Left lung (tissue), 10 donors: ENCODE measurements around the gene PPP4R3C. TPM values are rescaled to one million over a fixed set of nuclear protein-coding genes. Genes with fewer than 3 reads are reported as not detected.
"Not testable (repeated sequence)": the region's sequence is repeated elsewhere in the genome, so short reads cannot be mapped to it uniquely, and the experiment has no call there.

Experiments
- ATAC-seq: fragments of 200-7000 bp; cut with Tn5 transposase; one replicate; pipeline ENCODE4 v1.9.1; 2020; ENCODE audit warnings: moderate library complexity
- DNase-seq, 4 donors: peaks; one replicate each; pipeline ENCODE4 v3.0.0-alpha.2; 2013 to 2020
- H3K27ac ChIP-seq, 2 donors: fragments of 200-600 bp; sonication (generic) in 1 of 2; one replicate each; pipeline versions ENCODE4 v1.5.0 to v1.8.0; 2020 to 2021
- H3K27me3 ChIP-seq, 2 donors: fragments of 200-600 bp; sonication (generic) in 1 of 2; one replicate each; pipeline versions ENCODE4 v1.5.0 to v1.8.0; 2020 to 2021
- H3K36me3 ChIP-seq, 2 donors: fragments of 200-600 bp; sonication (generic) in 1 of 2; one replicate each; pipeline versions ENCODE4 v1.5.0 to v1.8.0; 2020 to 2021
- H3K4me1 ChIP-seq, 2 donors: fragments of 200-600 bp; one replicate each; pipeline ENCODE4 v1.8.0; 2021
- H3K4me3 ChIP-seq, 2 donors: fragments of 200-600 bp; sonication (generic) in 1 of 2; one replicate each; pipeline versions ENCODE4 v1.5.0 to v1.8.0; 2020 to 2021; ENCODE audit warnings: mild to moderate bottlenecking in 1 of 2
- H3K9me3 ChIP-seq, 2 donors: fragments of 200-600 bp; sonication (generic) in 1 of 2; one replicate each; pipeline versions ENCODE4 v1.5.0 to v1.8.0; 2020 to 2021
- CTCF ChIP-seq, 2 donors: fragments of 200-600 bp; sonication (generic) in 1 of 2; IDR thresholded peaks; one replicate each; pipeline versions ENCODE4 v1.5.0 to v1.8.0; 2021; ENCODE audit warnings: antibody characterized with exemption in 2 of 2
- intact Hi-C, 2 donors: fragments of 100-400 bp; cut with DNase I; formaldehyde crosslinking; loops; one replicate each; pipeline versions ENCODE4 v1.11.2 to v1.14.2; 2022
- polyA plus RNA-seq, 6 donors: library from polyadenylated mRNA; unstranded; fragments of 120-200 nt; gene quantifications; one replicate each; pipeline ENCODE4 v1.2.1, GENCODE V29; 2013; ENCODE audit not compliant: insufficient read length in 6 of 6
- total RNA-seq, 2 donors: library from RNA; stranded (reverse); fragmentation: NEBNext Ultra II Directional; extraction: Animal tissue kit (Norgen Biotek cat#: 25700); gene quantifications; one replicate each; pipeline ENCODE4 v1.2.1, GENCODE V29; 2021
- donor health status: DM: no; HTN: yes; CAD: no.
- donor health status: DM: no; HTN: no; CAD: no.

PPP4R3C gene
- total and polyA plus RNA-seq, 8 donors, result not detected

GRCh38 chrX:27451324-27451723 is 11.8 kb downstream of the PPP4R3C start:
- no peaks in the 10 kb centered on the region for H3K36me3 ChIP-seq
- no peak overlapping the region for H3K4me3 ChIP-seq
- ATAC-seq (no peak), DNase-seq (no peak)
- intact Hi-C loops, result no loop called here
- no peaks in the 10 kb centered on the region for H3K9me3 ChIP-seq
- H3K4me1 ChIP-seq, result no peaks in the 10 kb centered on the region
- no peak overlapping the region for H3K27ac ChIP-seq
- no peaks in the 10 kb centered on the region for H3K27me3 ChIP-seq
- TF ChIP-seq CTCF (IDR thresholded peaks at IDR 0.05), result no peak

DNA sequence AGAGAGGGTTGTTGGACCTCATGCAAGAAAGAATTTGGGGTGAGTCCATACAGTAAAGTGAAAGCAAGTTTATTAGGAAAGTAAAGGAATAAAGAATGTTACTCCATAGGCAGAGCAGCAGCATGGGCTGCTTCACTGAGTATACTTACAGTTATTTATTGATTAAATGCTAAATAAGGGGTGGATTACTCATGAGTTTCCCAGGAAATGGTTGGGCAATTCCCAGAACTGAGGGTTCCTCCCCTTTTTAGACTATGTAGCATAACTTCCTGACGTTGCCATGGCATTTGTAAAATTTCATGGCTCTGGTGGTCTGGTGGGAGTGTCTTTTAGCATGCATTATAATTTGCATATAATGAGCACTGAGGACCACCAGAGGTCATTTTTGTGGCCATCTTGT is 16.7 kb downstream of the PPP4R3C start:
- no peaks in the 10 kb centered on the region for H3K4me1 ChIP-seq
- no peak overlapping the region for H3K27ac ChIP-seq
- DNase-seq (no peak), ATAC-seq (no peak)
- H3K4me3 ChIP-seq, result no peak overlapping the region
- no peaks in the 10 kb centered on the region for H3K36me3 ChIP-seq
- no peaks in the 10 kb centered on the region for H3K27me3 ChIP-seq
- intact Hi-C loops, result no loop called here
- no peak for TF ChIP-seq CTCF (IDR thresholded peaks at IDR 0.05)
- no peaks in the 10 kb centered on the region for H3K9me3 ChIP-seq

DNA sequence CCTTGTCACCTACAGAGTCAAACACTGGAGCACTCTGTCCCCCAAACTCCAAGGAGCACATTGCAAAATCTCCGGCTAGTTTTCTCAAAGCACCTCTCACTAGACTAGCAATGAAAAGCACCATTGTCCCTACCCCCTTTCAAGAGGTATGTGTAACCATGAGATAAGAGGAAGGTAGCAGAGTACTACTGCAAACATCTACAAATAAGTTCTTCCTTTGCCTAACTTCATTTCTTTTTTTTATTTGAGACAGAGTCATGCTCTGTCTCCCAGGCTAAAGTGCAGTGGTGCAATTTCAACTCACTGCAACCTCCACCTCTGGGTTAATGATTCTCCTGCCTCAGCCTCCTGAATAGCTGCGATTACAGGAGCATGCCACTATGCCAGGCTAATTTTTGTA is 17.7 kb downstream of the PPP4R3C start:
- no peaks in the 10 kb centered on the region for H3K4me1 ChIP-seq
- H3K27me3 ChIP-seq, result no peaks in the 10 kb centered on the region
- ATAC-seq (no peak), DNase-seq (peak in 1 of 4 donors; percentile 10)
- H3K4me3 ChIP-seq, result no peak overlapping the region
- intact Hi-C loops, result no loop called here
- no peak for TF ChIP-seq CTCF (IDR thresholded peaks at IDR 0.05)
- H3K27ac ChIP-seq, result no peak overlapping the region
- no peaks in the 10 kb centered on the region for H3K9me3 ChIP-seq
- H3K36me3 ChIP-seq, result no peaks in the 10 kb centered on the region

- intact Hi-C loops, result no loop called here
- H3K27ac ChIP-seq, result no peak overlapping the region
- TF ChIP-seq CTCF (IDR thresholded peaks at IDR 0.05), result no peak
- DNase-seq (no peak), ATAC-seq (no peak)
- no peaks in the 10 kb centered on the region for H3K9me3 ChIP-seq
- no peaks in the 10 kb centered on the region for H3K4me1 ChIP-seq
- no peak overlapping the region for H3K4me3 ChIP-seq
- no peaks in the 10 kb centered on the region for H3K36me3 ChIP-seq
- H3K27me3 ChIP-seq, result no peaks in the 10 kb centered on the region
Observed at GRCh38 chrX:27444093-27444908, 18.8 kb downstream of the PPP4R3C start.

DNA sequence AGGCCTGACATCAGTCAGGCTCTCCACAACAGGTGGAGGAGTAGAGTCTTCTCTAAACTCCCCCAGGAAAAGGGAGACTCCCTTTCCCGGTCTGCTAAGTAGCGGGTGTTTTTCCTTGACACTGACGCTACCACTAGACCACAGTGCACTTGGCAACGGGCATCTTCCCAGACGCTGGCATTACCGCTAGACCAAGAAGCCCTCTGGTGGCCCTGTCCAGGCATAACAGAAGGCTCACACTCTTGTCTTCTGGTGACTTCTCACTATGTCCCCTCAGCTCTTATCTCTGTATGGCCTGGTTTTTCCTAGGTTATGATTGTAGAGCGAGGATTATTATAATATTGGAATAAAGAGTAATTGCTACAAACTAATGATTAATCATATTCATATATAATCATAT is 20.7 kb downstream of the PPP4R3C start:
- intact Hi-C loops, H3K27me3 ChIP-seq, H3K27ac ChIP-seq, ATAC-seq, DNase-seq, H3K36me3 ChIP-seq, H3K4me3 ChIP-seq, H3K9me3 ChIP-seq, H3K4me1 ChIP-seq: not testable (repeated sequence)

- DNase-seq (no peak), ATAC-seq (no peak)
- no peak for TF ChIP-seq CTCF (IDR thresholded peaks at IDR 0.05)
- Histone ChIP-seq H3K27ac (no peak overlapping the region), H3K4me1 (no peaks in the 10 kb centered on the region), H3K27me3 (peaks cover 0 to 4% of the 10 kb centered on the region in 2 donors), H3K9me3 (no peaks in the 10 kb centered on the region), H3K36me3 (no peaks in the 10 kb centered on the region), H3K4me3 (no peak overlapping the region)
- intact Hi-C loops, result no loop called here
Observed at GRCh38 chrX:27439771-27440170, 23.4 kb downstream of the PPP4R3C start.
